HUES64 (cell line): Measurements from ENCODE around the gene PER3.

Source experiments
- H3K27ac ChIP-seq: 2 replicates; pipeline ENCODE4 v1.7.0; 2013; ENCODE audit warnings: low read depth, low read length, inconsistent platforms
- H3K27me3 ChIP-seq: 2 replicates; pipeline ENCODE4 v1.6.1; 2013; ENCODE audit warnings: mild to moderate bottlenecking, low read length; ENCODE audit not compliant: insufficient read depth
- H3K36me3 ChIP-seq: 2 replicates; pipeline ENCODE4 v1.6.1; 2013; ENCODE audit warnings: mild to moderate bottlenecking, low read length; ENCODE audit not compliant: insufficient read depth
- H3K4me1 ChIP-seq: 2 replicates; pipeline ENCODE4 v1.6.1; 2013; ENCODE audit warnings: mild to moderate bottlenecking, low read length, moderate library complexity; ENCODE audit not compliant: insufficient read depth
- H3K4me3 ChIP-seq: 2 replicates; pipeline ENCODE4 v1.5.1; 2013; ENCODE audit warnings: mild to moderate bottlenecking, low read length, moderate library complexity
- H3K9ac ChIP-seq: 2 replicates; pipeline ENCODE4 v1.6.1; 2013; ENCODE audit warnings: mild to moderate bottlenecking, low read depth, low read length
- H3K9me3 ChIP-seq: 2 replicates; pipeline ENCODE4 v1.6.1; 2013; ENCODE audit warnings: low read depth, low read length; ENCODE audit not compliant: insufficient read depth
- WGBS: fragments of 150-250, 120-280 bp; methylation state at CpG from one replicate; pipeline ENCODE4 v1.1.7; 2013; ENCODE audit warnings: missing lambda C conversion rate; 5-methylcytosine and 5-hydroxymethylcytosine counted together

The PER3 gene

DNA sequence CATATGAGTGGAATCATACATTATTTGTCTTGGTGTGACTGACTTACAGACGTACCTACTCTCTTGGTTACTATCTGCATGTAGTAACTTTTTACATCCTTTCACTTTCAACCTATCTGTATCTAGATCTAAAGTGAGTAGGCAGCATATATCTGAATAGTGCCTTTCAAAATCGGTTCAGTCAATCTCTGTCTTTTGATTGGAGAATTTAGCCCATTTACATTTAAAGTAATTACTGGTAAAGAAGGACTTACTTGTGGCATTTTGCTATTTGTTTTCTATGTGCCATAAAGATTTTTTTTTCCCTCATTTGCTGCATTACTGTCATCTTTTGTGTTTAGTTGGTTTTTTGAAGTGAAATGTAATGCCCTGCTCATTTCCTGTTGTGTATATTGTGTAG is 54.6 kb downstream of the PER3 start:
- Histone ChIP-seq H3K9me3 (peaks cover 18% of the 10 kb centered on the region; the same call in 1 of the 2 replicates), H3K27ac (no peak overlapping the region), H3K9ac (no peak overlapping the region), H3K4me1 (no peaks in the 10 kb centered on the region), H3K4me3 (no peak overlapping the region), H3K27me3 (no peaks in the 10 kb centered on the region), H3K36me3 (peaks cover 41% of the 10 kb centered on the region)
- 83% methylated on average over 1 of the region's 2 CpGs for WGBS

GRCh38 chr1:7839526-7839925 is 55.4 kb downstream of the PER3 start:
- peaks cover 41% of the 10 kb centered on the region for H3K36me3 ChIP-seq
- H3K4me3 ChIP-seq: no peak overlapping the region
- H3K9ac ChIP-seq: no peak overlapping the region
- 99% methylated on average over 3 of the region's 3 CpGs for WGBS
- H3K27ac ChIP-seq: no peak overlapping the region
- H3K9me3 ChIP-seq: peaks cover 18% of the 10 kb centered on the region; the same call in 1 of the 2 replicates
- H3K27me3 ChIP-seq: no peaks in the 10 kb centered on the region
- no peaks in the 10 kb centered on the region for H3K4me1 ChIP-seq

DNA sequence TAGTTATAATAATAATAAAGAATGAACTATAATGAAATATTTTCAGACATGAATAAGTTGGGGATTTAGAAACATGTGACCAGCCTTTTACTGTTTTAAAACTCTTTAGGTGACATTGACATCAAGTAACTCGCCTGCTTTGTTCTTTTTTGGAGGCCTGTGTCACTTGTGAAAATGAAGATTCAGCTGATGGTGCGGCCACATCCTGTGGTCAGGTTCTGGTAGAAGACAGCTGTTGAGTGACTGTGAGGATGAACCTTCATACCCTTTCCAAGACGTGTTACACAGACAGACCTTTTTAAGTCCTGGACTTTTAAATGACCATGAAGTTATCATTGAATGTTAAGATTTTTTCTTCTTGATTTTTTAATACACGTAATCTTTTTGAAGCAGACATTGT is 58.4 kb downstream of the PER3 start:
- Histone ChIP-seq H3K9ac (no peak overlapping the region), H3K36me3 (peaks cover 28% of the 10 kb centered on the region), H3K4me3 (no peak overlapping the region), H3K9me3 (peaks cover 18% of the 10 kb centered on the region; the same call in 1 of the 2 replicates), H3K27me3 (no peaks in the 10 kb centered on the region), H3K27ac (no peak overlapping the region), H3K4me1 (no peaks in the 10 kb centered on the region)
- 91% methylated on average over 3 of the region's 4 CpGs for WGBS

DNA sequence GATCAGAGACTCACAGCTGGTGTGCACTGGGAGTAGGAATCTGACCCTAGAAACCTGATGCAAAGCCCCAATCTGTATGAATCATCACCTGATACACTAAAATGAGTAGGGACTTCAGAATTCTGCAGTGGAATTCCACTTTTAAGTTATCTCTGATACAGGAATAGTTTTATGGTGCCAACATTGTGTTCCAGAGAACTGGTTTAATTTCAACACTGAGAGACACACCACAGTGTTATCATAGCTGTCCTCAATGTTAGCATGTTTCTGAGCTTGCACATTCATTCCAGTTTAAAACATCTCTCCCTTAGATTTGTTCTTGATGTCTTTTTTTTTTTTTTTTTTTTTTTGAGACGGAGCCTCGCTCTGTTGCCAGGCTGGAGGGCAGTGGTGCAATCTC is 61.7 kb downstream of the PER3 start:
- WGBS: 94% methylated on average over 2 of the region's 2 CpGs
- Histone ChIP-seq H3K9me3 (no peaks in the 10 kb centered on the region), H3K27me3 (no peaks in the 10 kb centered on the region), H3K36me3 (peaks cover 5% of the 10 kb centered on the region), H3K4me1 (no peaks in the 10 kb centered on the region), H3K4me3 (no peak overlapping the region), H3K27ac (no peak overlapping the region), H3K9ac (no peak overlapping the region)

DNA sequence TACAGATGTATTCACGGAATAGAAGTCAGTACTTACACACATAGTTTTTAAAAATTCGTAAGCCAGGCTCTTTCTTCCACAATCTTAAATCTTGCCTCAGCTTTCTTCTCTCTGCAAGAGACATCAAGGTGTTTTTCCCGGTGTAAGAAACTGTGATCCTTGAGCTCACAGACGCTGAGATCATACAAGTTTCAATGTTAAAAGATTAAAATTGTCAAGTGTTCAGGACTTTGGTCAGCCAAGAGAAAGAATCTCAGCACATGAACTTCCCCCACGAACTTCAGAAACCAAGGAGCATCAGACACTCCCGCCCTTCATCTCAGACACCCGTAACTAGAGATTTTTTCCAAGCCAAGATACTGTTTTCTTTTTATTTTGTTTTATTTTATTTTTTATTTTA is 62.6 kb downstream of the PER3 start:
- WGBS: 94% methylated on average over 7 of the region's 7 CpGs
- H3K4me1 ChIP-seq: no peaks in the 10 kb centered on the region
- H3K36me3 ChIP-seq: peaks cover 5% of the 10 kb centered on the region
- H3K9me3 ChIP-seq: no peaks in the 10 kb centered on the region
- H3K9ac ChIP-seq: no peak overlapping the region
- H3K4me3 ChIP-seq: no peak overlapping the region
- no peak overlapping the region for H3K27ac ChIP-seq
- H3K27me3 ChIP-seq: no peaks in the 10 kb centered on the region

DNA sequence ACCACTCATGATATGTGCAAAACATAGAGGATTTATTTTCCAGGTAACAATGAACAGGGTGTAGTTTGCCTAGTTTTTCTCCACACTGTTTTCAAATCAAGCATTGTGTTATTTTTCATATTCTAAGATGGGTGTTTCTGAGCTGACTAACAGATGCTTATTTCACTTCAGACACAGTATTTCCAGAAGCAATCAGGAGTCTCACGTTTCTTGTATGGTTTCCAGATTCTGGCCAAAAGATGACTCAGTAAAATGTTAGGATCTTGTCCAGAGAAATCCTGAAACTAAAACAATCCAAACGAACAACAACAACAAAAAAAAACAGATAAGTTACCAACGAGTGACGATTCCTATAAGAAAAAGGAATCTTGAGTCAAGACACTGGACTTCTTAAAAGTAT is 63.5 kb downstream of the PER3 start:
- no peaks in the 10 kb centered on the region for H3K9me3 ChIP-seq
- no peak overlapping the region for H3K9ac ChIP-seq
- H3K4me1 ChIP-seq: peaks cover 4% of the 10 kb centered on the region
- no peaks in the 10 kb centered on the region for H3K27me3 ChIP-seq
- peaks cover 5% of the 10 kb centered on the region for H3K36me3 ChIP-seq
- WGBS: 93% methylated on average over 4 of the region's 4 CpGs
- no peak overlapping the region for H3K27ac ChIP-seq
- no peak overlapping the region for H3K4me3 ChIP-seq

DNA sequence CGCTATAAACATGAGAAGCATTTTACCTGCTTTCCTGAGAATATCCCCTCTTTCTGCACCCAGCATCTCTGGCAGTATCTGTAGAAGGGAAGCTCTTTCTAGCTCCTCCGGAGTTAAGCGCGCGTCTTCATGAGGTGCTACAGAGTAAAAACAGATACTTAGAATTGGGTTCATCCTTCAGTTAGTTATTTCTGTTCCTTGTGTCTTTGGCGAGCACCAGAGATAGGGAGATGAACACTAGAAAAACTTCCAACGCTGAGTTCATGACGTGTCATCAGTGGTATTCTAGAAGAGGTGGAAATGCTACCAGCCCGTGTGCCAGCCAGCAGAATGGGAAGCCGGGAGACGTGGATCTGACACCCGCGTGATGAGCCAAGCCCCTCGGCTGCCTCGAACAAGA is 66.7 kb downstream of the PER3 start:
- Histone ChIP-seq H3K36me3 (no peaks in the 10 kb centered on the region), H3K27me3 (no peaks in the 10 kb centered on the region), H3K4me3 (no peak overlapping the region), H3K9me3 (no peaks in the 10 kb centered on the region), H3K4me1 (peaks cover 12% of the 10 kb centered on the region), H3K27ac (no peak overlapping the region), H3K9ac (no peak overlapping the region)
- 89% methylated on average over 15 of the region's 15 CpGs for WGBS

DNA sequence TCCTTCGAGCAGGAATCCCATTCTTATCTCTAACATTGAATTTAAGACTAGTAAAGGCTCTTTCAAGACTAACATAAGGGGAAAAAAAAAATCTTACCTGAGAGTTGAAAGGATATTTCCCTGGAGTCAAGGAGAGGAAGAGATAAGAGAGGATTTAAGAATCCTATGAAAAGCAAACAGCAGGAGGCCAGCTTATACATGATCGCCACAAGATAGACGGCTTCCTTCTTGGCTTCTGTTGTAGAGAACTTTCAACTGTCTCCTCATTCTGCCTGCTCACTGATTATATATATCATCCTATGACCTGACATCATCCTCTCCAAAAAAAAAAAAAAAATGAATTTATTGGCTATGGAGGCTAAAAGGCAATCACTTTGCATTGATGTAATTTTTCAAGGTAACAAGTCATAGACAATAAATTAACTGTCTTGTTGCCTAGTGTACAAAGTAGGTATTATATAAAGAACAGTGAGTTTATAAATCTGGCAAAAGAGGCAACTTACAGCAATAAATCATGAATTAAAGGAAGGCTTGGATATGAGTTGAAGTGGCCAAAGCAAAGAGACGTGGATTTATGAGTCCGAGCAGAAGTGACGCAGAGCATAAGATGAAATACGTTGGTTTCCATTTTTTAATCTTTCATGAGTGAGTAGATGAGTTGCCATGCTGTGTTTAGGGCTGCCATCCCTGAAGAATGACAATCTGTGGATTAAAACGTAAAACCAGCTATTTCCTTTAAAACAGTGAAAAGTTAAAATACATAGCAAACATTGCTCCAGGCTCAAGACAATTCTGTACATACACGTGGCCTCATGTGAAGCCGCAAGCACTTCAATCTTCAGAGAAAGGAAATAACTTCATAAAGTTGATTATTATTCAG is 69.0 kb downstream of the PER3 start, which contains the start of gene UTS2:
TSS of gene UTS2 (minus strand) at position 262 of the 880 bp plus-strand sequence. CDS start at position 200, 62 bp downstream.
- Histone ChIP-seq H3K27ac (no peak within 1 kb of the TSS), H3K36me3 (no peaks in the 10 kb centered on the region), H3K4me3 (no peak within 1 kb of the TSS), H3K27me3 (no peaks in the 10 kb centered on the region), H3K4me1 (peaks cover 12% of the 10 kb centered on the region), H3K9me3 (no peaks in the 10 kb centered on the region), H3K9ac (no peak within 1 kb of the TSS)
- WGBS: 75% methylated on average over 10 of the region's 10 CpGs

- WGBS: 90% methylated on average over 7 of the region's 7 CpGs
- H3K27ac ChIP-seq: no peak overlapping the region
These were observed 69.6 kb downstream of the PER3 start for GRCh38 chr1:7853684-7854026.

GRCh38 chr1:7856345-7856744 is 72.3 kb downstream of the PER3 start:
- WGBS: 54% methylated on average over 15 of the region's 15 CpGs
- no peaks in the 10 kb centered on the region for H3K36me3 ChIP-seq
- H3K9me3 ChIP-seq: no peaks in the 10 kb centered on the region
- H3K4me3 ChIP-seq: no peak overlapping the region
- H3K9ac ChIP-seq: no peak overlapping the region
- H3K27me3 ChIP-seq: no peaks in the 10 kb centered on the region
- no peak overlapping the region for H3K27ac ChIP-seq
- peaks cover 12% of the 10 kb centered on the region for H3K4me1 ChIP-seq

More at GRCh38 chr1:7853684-7854026, 69.6 kb downstream of the PER3 start:
- Histone ChIP-seq H3K4me3 (no peak overlapping the region), H3K27me3 (no peaks in the 10 kb centered on the region), H3K9ac (no peak overlapping the region), H3K36me3 (no peaks in the 10 kb centered on the region), H3K9me3 (no peaks in the 10 kb centered on the region), H3K4me1 (peaks cover 12% of the 10 kb centered on the region)

DNA sequence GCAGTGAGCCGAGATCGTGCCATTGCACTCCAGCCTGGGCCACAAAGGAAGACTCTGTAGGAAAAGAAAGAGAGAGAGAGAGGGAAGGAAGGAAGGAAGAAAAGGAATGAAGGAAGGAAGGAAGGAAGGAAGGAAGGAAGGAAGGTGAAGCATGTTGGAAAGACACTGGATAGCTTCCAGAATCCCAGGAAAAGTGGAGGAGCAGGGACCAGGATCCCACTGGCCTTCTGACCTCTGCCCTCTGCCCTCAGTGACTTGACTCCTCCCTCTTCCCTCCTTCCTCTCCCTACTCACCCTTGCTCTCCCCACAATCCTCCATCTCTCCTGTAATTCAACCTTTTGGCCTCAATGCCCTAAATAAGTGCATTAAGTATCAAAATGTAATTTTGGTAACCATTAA is 72.9 kb downstream of the PER3 start:
- Histone ChIP-seq H3K27me3 (no peaks in the 10 kb centered on the region), H3K9me3 (no peaks in the 10 kb centered on the region), H3K36me3 (no peaks in the 10 kb centered on the region), H3K4me3 (no peak overlapping the region), H3K27ac (no peak overlapping the region), H3K4me1 (peaks cover 12% of the 10 kb centered on the region), H3K9ac (no peak overlapping the region)
- WGBS: 90% methylated on average over 2 of the region's 2 CpGs
